ENCODE data around the gene AOPEP.
"Not testable (repeated sequence)": the region's sequence is repeated elsewhere in the genome, so short reads cannot be mapped to it uniquely, and the experiment has no call there.

Gene AOPEP

DNA sequence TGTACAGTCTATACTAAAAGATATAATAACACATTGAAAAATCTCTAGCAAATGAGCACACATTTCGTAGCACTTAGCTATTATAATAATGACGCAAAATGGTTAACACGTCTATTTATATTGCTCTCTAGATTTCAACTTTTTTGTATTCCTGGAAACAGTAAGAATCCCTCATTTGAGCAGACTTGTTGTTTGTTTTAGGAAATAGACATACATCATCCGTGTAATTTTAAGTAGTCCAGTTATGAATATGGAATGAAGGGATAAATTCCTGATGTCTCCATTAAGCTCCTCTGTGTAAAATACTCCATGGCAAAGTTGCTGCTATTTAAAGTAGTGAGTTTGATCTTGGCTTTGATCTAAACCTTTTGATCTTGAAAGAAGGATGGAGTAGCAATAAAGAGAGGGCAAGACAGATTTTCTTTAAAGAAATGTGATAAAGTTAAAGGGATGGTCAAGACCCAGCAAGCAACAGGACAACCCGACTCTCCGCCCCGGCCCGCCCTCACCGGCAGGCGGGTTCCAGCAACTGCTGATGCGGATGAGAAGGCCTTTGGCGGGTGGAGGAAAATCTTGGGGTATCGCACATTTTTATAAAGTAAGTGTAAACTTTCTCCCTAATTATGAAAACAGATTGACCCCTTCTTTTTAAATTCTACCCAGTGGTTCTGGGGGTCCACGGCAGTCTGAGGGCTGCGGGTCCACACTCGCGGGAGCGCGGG, 277.4 kb downstream of the AOPEP start:
- peak; percentile 72 for DNase-seq

DNA sequence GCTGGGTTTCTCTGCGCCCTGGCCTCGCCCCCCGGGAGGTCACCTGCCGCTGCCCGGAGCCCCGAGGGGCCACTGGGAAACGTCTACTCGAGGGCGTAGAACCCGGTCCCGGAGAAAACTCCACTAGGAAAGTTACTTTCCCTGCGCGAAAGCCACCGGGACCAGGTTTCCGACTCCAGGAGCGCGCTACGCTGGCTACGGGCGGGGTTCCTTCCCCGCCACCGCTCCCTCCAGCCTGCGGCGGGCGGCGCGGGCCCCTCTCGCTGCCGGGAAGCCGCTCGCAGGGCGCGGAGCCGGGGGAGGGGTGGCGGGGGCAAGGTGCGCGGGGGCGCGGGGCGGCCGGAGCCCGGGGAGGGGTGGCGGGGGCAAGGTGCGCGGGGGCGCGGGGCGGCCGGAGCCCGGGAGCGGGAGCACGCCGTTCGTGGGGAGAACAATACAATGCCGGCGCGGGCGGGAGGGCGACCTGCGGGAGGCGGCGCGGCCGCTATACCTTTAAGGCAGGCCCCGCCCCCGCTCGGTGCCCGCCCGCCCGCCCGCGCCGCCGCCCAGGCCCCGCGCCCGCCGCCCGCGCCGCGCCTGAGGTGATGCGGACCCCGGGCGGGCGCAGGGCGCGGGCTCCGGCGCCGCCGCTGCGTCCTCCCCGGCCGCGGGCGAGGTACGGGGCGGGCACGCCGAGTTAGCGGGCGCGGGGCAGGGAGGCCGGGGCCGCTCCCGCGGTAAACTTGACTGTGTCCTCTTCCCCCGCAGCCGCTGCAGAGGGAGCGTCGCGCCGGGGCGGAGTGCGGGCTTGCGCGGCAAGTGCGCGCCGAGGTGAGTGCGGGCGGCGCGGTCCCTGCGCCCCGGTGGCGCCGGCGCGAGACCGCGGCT, 278.1 kb downstream of the AOPEP start:
- DNase-seq = peak; percentile 59

DNA sequence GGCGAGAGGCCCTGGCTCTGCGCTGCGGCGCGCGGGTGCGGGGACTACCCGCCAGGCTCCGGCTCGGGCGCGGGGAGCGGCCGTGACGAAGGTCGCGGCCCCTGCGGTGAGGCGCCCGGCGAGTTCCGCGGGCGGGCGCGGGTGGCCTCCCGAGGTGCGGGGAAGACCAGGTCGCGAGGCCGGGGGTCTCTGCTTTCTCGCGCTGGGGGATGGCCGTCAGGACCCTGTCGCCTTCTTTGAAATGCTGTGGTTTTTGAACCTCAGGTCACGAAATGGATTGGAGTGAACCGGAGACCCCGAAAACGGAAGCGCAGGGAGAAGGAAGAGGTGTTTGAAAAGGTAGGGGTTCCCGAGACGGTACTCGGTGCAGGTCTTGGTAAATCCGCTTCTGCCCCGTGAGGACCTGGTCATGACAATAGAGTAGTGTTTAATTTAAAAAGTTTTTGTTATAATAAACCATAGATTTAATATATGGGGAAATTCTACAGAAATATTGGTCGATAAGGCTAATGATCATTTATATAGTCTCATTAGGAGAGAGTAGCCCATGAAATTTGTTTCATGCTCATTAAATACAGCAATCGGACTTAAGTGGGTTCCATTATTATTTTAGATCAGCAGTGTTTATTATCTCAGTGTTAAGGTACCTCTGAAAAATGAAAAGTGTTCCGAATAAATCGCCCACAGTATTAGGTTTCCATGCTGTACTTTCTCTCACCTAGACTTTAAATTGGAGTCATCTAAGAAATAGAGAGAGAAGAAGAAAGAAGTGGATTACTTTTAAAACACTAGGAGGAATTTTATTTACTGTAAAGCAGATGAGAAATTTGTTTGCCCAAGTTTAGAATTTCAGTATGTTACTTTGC, 279.0 kb downstream of the AOPEP start:
- DNase-seq = no peak

DNA sequence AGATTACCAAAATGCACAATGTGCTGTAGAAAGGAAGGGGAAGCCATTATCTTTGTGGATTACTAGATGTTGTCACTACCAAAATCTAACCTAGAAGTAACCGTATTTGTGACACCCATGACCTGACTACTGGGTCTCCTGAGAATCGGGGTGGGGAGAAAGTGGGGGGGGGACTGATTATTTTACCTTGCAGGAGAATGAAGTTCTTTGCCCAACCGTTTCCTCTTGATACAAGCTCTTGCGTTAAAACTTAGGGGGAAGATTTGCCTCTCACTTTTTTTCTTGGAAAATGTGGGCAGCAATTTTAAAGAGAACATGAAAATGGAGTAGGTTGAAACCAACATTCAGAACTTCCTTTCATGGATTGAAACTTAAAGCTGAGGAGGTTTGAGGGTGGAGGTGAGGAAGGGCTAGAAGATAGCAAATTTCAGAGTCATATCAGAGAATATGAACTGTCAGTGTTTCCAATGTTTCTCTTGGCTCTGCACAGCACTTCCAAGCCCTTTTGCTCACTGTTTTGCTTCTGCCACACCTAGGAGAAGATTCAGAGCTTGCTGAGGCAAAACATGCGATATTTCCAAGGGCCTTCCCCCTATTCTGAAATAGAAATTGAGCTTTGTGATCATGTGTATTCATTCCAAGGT, 280.8 kb downstream of the AOPEP start:
- no peak for DNase-seq

DNA sequence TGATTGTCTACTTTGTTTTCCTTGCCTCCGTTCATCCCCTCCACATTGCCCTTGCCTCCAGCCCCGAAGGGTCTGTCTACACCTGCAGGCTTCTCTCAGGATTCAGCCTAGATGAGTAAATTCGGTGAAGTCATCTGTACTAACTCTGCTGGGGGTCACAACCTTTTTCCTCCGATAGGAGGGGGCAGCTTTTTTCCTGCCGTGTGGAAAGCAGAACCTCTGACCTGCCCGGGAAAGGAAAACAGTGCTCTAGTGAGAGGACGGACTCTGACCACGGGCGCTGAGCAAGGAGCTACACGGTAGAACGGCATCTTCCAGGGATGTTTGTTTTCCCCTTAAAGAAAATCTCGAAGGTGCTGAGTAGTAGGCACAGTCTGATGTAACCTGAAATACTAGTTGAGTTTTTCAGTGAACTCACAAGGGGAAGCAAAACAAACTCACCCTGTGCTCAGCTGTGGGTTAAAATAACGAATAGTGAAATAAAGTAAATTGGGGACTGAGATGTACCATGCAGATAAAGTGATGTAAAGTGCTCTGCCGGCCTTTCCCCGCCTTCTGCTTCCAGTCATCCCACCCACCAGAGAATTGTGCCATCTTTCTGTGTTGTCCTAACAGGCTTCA, 281.8 kb downstream of the AOPEP start:
- no peak for DNase-seq

DNA sequence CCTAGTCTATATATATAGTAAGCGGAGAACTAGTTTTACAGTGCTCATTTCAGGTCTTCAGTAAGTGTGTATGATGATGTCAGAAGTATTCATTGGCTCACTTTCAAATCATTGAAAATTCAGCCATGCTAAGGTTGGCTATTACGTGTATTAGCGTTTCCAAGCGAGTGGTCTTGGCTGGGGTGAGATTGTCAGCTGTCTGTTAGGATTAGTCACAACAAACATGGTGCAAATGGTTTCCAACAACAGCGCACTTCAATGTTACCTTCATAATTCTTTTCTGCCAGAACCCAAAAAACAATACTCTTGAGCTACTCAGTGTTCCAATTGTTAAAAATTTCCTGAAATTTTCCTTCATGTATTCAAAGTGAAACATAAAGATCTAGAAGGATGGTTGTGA, 283.0 kb downstream of the AOPEP start:
- DNase-seq = no peak

DNA sequence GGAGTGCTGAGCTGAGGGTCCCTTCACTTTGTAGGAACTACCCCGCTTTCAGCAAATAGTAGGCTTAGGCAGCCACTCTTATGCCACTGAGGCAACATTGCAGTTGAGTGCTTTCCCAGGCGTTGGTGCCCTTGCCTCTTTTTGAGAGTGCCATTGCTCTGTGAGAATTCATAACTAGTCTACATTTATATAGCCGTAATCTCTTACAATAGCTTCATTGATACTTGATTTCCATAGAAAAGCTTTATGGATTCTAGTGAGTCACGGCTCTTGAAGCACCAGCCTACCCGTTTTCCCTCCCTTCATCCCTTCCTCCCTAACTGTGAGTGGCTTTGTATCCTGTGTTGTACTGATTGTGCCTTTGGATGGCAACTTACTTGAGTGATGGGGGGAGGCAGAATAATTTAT, 283.9 kb downstream of the AOPEP start:
- no peak for DNase-seq

DNA sequence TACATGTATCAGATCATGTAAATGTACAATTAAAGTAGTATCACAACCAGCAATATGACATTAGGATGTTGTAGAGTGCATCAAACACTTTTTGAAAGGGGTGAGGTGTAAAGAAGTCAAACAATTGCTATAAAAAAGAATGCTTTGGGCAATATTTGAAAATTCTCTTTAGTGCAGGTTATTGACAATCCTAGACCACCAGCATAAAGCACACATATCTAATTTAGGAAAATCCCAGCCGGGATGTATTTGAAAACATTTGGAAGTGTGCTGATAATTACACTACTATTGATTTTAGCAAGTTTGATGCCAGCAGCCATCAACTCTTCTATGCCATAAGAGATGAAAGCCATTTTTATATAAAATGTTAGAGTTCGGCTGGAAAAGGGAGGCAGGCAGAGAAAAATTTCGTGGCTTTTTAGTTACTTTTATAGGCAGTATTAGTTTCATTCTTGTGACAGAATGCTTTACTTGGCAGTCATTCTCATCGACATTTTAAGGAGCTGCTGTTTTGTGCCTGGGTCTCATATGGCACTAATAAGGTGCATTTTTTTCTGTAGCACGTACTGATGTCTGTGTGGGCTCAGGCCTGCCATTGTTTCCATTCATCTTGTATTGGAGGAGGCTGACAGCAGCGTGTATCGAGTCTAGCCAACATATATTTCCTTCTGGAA, 285.7 kb downstream of the AOPEP start:
- DNase-seq = no peak

DNA sequence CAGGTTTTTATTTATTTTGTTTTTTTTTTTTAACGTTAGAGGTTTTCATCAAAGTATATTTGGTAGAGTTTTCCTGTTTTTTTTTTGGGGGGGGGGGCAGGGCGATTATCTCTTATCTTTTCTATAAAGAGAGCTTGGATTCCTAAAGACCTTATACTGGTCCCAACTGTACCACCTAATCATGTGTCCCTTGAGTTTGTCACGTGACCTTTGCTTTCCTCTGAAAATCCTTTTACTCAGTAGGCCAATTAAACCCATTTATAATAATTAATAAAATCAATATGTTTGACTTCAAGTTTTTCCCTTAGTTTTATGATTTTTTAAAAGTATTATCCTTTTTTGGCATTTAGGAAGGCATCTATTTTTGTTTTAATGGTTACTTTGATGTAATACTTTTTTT, 286.4 kb downstream of the AOPEP start:
- DNase-seq = no peak

DNA sequence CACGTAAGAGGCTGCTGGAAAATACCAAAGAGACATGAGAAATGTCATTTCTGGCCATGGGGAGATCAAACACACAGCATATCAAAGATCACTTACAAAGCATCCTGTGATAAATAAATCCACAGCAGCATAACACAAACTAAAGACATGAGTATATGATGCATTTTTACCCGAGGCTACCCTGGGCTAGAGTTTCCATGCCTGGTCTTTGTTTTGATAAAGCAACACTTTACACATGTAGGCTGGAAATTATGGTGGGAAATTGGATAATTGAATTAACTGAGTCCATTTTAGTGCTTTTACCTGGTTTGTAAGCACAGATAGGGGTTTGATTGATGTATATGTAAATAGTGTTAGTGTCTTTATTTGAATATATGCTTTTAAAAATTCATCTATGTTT, 288.4 kb downstream of the AOPEP start:
- DNase-seq = no peak

DNA sequence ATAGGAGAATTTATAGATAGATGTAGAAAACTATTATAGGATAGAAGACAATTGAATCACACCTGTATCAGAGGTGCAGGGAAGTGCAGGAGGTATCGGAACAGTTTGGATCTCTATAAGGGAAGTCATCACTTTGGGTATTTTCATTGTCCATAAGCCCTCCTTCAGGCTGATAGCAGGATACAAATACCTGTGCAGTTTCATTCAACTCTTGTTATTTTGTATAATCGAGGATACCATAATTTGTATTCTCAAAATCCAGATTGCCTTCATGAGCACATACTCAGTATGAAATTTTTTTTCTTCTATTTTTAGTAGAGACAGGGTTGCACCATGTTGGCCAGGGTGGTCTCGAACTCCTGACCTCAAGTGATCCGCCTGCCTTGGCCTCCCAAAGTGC, 289.1 kb downstream of the AOPEP start:
- no peak for DNase-seq

DNA sequence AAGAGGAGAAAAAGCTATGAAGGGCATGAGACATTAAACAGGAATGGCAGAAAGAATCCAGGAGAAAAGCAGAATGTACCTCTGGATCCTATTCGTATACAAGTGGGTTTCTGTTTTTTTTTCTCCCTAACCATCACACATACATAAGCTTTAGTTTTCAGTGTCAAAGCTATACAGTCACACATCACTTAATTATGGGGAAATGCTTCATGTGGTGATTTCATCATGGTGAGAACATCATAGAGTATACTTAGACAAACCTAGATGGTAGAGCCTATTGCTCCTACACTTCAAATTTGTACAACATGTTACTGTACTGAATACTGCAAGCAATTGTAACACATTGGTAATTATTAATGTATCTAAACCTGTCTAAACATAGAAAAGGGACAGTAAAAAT, 290.6 kb downstream of the AOPEP start:
- DNase-seq = no peak

DNA sequence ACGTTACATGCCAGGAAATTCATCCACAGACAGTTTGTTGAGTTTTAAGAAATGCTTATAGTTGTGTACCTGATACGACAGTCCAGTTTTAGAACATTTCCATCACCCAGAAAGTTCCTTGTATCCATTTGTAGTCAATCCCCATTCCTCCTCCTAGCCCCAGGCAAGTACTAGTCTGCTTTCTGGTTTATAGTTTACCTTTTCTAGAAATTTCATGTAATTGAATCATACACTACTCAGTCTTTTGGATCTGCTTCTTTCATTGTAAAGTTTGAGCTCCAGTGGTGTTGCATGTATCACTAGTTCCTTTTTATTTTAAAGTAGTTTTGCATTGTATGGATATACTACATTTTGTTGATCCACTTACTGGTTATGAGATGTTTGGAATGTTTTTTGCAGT, 291.2 kb downstream of the AOPEP start:
- DNase-seq = no peak

DNA sequence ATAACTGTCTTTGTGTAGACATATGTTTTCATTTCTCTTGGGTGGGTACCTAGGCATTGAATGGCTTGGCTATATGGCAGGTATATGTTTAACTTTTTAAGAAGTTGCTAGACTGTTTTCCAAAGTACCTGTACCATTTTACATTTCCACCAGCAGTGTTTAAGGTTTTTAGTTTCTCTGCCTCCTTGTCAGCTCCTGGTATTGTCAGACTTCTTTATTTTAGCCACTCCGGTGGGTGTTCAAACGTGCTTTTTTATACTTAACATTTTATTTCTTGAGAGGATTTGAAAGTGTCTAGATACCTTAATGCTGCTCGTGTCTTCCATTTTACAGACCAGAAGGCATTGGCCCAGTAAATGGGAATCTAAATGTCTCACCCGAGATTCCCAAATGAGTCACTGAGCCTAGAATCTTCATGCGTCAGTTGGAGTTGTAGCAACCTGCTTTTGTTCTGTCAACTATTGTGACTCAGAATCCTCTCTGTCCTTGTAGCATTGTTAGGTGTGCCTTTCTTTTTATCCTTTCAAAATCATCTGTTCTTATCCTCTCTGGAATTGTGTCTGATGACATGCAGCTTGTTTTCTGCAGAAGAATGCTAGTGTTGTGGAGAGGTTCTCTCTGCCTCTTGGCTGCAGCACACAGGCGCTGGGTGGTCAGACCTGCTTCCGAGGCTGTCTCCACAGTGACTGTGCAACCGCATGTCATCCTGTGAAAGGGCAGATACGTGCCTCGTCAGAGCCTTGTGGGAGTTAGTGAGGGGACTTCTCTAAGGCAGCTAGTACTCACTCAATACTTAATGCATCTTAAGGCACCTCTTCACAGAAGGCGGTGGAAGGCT, 291.8 kb downstream of the AOPEP start:
- DNase-seq = peak; percentile 66

DNA sequence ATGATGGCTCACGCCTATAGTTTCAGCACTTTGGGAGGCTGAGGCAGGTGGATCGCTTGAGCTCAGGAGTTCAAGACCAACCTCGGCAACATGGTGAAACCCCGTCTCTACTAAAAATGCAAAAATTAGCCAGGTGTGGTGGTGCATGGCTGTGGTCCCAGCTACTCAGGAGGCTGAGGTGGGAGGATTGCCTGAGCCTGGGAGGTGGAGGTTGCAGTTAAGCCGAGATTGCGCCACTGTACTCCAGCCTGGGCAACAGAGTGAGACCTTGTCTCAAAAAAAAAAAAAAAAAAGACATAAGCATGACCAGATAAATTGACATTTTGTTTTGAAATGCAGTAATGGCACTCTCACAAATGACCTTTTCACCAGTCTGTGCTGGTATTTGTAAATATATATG, 294.1 kb downstream of the AOPEP start:
- not testable (repeated sequence) for DNase-seq

DNA sequence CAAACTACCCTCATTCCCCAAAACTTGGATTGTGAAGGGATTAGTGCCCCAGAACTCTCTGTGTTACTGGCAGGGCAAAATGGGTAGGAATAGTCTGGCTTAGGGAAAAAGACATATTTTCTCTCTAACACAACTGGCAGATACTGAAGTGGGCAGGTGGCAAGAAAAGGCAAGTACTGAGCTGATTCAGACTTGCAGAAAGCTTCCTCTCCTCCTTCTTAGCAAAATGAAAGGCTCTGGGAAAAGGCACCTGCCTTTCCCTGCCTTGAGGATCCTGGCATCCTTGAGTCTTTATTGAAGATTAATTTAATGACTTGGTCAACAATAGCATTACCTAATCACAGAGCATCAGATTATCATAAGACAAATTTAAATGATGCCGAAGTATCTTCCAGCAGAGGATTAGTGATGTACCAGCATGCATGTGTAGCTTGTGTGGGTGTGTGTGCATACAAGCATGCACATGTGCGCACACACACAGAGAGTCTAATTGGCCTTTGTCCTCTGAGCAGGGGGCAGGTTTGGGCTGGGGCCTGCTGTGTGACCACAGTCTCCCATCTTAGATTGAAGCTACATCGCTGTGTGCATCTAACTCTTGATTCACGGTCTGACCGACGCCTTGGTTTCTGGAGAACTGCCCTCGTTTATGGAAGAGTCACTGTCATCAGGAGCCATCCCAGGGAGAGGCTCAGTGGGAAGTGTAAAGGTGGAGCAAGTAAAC, 294.8 kb downstream of the AOPEP start:
- DNase-seq = no peak

DNA sequence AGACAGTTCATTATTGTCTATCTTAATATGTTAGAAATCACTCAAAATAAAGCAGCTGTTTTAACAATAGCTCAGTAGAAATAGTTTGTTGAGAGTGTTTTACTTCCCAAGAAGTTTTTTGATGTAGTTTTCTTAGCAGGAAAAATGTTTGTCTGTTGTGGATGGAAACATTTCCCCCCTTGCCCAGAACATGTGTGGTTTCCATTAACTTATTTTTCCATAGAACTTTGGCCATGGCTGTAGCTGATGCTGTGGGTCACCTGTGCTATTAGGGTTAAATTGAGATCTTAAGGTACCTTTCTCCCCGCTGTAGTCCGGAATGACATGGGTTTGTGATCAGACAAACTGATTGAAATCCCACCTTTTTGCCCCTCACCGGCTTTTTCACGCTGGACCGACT, 296.2 kb downstream of the AOPEP start:
- DNase-seq = no peak

DNA sequence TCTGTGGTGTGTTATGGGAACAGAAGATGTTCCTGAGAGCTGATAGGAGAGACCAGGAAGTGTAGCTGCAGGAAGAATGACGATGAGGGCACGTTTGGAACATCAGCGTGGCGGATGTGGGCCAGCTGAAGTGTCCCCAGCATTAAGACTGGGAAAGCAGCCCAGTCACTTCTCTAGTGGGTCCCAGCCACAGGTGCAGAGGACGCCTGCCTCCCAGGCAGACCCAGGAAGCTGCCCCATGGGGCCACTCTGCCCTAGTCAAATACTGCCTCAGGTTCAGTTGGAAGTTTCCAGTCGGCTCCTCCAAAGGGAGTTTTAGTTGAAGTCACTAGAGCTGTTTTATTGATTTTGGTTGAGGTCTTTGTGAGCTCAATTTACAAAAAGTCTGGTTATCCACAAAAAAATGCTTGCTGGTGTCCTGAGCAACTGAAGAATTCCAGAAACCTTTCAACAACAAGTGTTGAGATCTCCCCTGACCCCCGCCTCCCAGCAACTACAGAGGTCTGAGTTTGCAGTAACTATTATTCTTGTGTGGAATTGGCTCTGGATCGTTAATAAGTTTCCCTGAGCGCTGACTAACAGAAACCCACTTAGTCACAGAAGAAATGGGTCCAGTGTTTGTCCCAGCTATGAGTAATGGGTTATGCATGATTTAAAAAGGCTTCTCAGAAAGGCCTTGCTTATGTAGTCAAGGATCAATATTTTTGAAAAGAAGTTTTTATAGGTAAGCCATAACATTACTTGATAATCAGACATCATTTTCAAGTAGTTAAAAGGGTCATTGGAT, 296.9 kb downstream of the AOPEP start:
- DNase-seq = peak; percentile 70

DNA sequence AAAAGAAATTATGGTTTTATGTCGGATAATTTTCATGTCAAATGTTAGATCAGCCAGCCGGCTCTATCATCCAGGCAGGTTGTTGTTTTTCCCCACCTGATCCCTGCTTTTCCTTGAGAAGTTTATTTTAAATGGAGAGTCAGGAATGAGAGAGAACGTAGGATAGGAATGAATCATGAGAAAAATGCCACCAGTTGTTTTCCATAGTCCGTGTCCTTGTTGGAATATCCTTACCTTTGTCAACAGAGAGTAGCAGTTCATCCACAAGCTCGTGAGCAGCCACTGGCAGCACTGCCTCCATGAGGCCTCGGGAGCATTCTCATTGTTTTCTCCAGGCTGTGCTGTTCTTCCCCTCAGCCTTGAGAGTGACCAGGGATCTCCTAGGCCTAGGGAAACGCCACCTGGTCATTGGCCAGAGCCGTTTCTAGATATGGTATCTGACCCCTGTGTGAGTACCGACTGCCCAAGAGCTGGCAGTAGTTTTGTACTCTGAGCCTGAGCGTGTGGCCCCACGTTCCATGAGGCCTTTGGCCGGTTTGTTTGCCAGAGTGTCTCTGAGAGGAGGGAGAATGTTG, 297.7 kb downstream of the AOPEP start:
- DNase-seq = no peak

Data from femur (tissue), 1 donor.